ENCODE data around the gene PRPF6.

DNA sequence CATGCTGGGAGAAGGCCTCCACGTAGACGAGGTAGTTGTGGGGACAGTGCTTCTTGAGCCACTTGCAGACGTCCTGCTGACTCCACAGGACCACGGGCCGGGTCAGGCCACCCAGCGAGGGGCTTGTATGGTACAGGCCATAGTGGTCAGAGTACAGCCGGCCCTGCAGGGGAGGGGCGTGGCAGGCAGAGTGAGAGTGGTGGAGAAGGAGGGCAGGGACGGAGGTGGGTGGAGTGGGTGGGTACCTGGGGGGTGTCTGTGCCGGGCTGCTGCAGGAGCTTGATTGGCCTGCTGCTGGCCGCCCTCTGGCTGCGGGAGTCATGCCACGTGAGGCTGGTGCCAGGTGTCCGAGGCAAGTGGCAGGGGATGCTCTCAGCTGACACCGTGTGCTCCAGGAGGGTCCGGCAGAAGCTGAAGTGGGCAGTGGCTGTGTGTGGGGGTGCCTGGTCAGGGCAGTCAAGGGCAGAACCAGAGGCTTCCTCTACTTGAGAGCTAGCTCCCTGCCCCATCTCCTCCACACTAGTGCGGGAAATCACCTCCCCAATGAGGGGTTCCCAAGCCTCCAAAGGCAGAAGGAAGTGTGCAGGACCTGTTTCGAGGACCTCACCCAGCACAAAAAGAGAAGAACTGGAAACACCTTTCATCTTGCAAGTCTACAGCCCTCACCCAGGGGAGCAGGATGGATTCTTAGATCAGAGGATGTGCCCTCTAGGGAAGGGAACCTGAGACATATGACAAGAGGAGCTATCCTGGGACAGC lies 3.8 kb upstream of the PRPF6 start:
- TF ChIP-seq, protein P1, sequence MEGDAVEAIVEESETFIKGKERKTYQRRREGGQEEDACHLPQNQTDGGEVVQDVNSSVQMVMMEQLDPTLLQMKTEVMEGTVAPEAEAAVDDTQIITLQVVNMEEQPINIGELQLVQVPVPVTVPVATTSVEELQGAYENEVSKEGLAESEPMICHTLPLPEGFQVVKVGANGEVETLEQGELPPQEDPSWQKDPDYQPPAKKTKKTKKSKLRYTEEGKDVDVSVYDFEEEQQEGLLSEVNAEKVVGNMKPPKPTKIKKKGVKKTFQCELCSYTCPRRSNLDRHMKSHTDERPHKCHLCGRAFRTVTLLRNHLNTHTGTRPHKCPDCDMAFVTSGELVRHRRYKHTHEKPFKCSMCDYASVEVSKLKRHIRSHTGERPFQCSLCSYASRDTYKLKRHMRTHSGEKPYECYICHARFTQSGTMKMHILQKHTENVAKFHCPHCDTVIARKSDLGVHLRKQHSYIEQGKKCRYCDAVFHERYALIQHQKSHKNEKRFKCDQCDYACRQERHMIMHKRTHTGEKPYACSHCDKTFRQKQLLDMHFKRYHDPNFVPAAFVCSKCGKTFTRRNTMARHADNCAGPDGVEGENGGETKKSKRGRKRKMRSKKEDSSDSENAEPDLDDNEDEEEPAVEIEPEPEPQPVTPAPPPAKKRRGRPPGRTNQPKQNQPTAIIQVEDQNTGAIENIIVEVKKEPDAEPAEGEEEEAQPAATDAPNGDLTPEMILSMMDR (IDR thresholded peaks at IDR 0.05): no peak
- no peak for TF ChIP-seq ZFX (IDR thresholded peaks at IDR 0.05; ENCODE audit: borderline replicate concordance)

All from 22Rv1 (cell line).